IPS DF 4.7 (cell line): ENCODE data around the gene THAP11.

Source experiments
- DNase-seq: peaks from one replicate; pipeline ENCODE4 v3.0.0-alpha.2; 2013; ENCODE audit warnings: low spot score; ENCODE audit errors: extremely low read depth

Gene THAP11

DNA sequence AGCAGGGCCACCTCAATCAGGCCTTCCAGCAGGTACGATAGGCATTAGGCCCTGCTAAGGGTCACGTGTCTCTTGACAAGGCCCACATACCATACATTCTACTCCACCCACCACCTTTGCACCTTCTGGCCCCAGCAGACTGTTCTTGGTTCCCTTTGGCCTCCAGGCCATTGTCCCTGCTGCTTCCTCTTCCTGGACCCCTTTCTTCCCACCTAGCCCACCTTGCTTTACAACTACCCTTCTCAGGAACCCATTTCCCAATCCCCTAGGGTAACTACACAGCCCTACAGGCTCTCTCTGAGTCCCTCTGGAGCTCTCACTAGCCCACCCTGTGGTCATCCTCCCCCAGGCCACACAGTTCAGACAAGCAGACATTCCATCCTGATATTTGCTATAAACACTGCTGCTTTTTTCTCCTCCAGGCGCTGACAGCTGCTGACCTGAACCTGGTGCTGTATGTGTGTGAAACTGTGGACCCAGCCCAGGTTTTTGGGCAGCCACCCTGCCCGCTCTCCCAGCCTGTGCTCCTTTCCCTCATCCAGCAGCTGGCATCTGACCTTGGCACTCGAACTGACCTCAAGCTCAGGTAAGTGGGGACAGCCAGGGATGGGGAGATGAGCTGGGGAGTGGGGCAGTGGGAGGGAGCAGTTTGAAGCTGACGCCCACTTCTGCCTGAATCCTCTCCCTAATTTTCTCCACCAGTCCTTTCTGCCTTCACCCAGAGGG is 41.2 kb downstream of the THAP11 start:
- no peak for DNase-seq

DNA sequence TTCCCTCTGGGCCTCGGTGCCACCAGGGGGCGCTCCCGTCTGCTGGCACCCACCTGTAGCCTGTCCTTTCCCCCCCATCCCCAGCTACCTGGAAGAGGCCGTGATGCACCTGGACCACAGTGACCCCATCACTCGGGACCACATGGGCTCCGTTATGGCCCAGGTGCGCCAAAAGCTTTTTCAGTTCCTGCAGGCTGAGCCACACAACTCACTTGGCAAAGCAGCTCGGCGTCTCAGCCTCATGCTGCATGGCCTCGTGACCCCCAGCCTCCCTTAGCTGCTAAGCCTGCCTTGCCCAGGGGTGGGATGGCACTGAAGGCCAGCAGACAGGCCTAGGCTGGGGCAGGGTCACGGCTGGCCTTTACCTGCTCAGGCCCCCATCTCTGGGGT is 41.7 kb downstream of the THAP11 start:
- no peak for DNase-seq

GRCh38 chr16:67884684-67885083 is 42.6 kb downstream of the THAP11 start, which contains the start of gene NRN1L:
Gene NRN1L, plus strand, starts transcription at chr16:67884885. Its CDS starts 19 bp downstream, at chr16:67884904.
- peak; percentile 49 for DNase-seq

DNA sequence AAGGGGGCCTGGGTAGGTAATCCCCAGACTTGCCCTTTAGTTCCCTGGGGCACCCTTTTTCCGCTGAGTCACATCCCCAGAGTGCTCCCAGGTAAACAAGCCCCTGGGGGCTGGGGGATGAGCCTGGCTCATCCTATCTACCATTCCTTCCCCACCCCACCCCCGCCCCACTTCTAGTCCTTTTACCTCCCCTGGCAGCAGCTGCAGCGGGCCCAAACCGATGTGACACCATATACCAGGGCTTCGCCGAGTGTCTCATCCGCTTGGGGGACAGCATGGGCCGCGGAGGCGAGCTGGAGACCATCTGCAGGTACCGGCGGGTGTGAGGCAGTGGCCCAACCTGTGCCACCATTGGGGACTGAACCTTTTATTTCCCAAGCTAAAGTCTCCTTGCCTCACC is 43.4 kb downstream of the THAP11 start:
- no peak for DNase-seq

- DNase-seq = no peak
These were observed 43.9 kb downstream of the THAP11 start for GRCh38 chr16:67885976-67886375.

- DNase-seq = no peak
These were observed 44.3 kb downstream of the THAP11 start for GRCh38 chr16:67886387-67886786.

GRCh38 chr16:67888331-67888730 is 46.2 kb downstream of the THAP11 start:
- no peak for DNase-seq

DNA sequence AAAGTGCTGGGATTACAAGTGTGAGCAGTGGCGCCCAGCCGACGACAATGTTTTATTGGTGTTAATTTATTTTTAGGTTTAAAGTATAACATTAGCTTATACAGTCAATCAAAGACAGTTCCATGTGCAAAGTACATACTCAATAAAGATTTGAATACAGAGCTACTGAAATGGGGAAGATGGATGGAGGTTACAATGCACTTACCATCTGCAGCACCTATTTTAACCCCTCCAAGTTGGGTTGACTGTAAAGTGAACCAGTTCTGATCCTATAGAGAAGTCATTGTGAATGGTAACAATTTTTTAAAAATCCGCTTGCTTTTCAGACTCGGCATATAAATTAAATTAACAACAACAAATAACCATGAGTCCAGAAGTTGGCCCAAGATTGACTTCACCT is 50.3 kb downstream of the THAP11 start:
- DNase-seq = no peak

DNA sequence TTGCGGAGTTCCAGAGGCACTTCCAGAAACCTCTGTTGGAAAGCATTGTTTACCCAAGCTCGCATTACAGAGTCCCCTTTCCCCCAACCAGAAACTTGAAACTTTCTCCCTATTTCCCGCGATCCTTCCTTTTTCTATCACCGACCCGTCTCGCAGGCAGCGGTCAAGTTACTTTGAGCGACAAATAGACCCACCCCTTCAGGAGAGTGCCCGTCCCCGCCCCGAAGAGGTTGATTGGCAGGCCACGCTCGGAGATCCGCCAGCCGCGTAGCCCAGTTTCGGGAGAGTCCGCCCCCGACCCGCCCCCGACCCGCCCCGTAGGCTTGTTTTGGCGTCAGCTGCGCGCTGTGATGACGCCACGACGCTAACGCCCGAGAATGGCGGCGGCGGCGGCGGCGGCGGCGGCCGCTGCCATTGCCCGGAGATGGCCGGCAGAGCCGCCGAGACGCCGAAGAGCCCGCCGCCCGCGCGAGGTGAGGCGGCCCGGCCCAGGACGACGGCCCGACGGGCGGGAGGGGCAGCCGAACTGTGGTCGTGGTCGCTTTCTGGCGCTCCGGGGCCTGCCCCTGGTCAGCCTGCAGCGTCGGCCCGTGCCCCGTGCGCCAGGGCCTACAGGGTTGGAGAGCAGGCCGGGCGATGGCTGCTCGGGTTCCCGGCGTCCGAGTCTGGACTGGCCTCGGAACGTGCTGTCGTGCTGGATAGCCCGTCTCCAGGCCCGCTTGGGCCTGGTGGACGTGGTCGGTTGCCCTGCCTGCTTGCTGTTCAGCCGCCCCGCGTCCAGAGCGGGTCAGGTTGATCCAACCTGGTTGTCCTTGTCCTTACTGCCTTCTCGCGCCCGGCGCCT is 51.0 kb downstream of the THAP11 start, which contains the start of gene PSKH1:
TSS of gene PSKH1 (plus strand) at position 356 of the 844 bp plus-strand sequence. CDS start 15,496 bp downstream, outside the sequence.
- peak; percentile 82 for DNase-seq
